HG03108 (cell line): ENCODE results near the gene FARP2.
"Not testable (repeated sequence)": the region's sequence is repeated elsewhere in the genome, so short reads cannot be mapped to it uniquely, and the experiment has no call there.

Experiments used
- ATAC-seq: cut with Tn5 transposase; IDR thresholded peaks from one replicate; pipeline ENCODE4 v1.9.1; 2021; ENCODE audit warnings: moderate library complexity; ENCODE audit not compliant: unreplicated experiment

The FARP2 gene

DNA sequence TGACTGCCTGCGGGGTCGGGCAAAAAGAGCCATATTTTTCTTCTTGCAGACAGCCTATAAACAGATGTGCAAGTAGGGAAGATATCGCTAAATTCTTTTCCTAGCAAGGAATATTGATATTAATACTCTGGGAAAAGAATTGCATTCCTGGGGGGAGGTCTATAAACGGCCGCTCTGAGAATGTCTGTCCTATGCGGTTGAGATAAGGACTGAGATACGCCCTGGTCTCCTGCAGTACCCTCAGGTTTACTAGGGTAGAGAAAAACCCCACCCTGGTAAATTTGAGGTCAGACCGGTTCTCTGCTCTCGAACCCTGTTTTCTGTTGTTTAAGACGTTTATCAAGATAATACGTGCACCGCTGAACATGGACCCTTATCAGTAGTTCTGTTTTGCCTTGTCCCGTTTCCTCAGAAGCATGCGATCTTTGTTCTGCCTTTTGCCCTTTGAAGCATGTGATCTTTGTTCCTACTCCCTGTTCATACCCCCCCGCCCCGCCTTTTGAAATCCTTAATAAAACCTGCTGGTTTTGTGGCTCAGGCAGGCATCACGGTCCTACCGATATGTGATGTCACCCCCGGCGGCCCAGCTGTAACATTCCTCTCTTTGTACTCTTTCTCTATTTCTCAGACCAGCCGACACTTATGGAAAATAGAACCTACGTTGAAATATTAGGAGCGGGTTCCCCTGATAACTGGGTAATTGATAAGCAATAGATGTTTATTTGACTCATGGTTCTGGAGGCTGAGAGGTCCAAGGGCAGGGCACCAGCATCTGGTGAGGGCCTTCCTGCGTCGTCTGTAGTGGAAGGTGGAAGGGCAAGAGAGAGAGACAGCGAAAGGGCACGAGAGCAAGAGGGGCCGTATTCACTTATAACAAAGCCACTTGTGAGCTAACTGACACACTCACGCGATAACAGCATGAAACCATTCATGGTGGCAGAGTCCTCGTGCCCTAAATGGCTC lies 170.0 kb downstream of the FARP2 start:
- not testable (repeated sequence) for ATAC-seq

DNA sequence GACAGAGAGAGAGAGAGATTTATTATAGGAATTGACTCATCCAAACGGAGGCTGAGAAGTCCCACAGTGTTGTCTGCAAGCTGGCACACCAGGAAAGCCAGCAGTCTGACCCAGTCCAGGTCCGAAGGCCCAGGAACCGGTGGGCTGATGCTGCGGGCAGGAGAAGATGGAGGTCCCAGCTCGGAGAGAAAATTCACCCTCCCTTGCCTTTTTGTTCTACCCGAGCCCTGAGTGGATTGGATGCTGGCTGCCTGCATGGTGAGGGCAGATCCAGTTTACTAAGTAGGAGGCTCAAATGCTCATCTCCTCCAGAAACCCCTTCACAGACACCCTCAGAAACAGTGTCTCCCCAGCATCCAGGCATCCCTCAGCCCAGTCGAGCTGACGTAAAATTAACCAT lies 174.5 kb downstream of the FARP2 start:
- no peak for ATAC-seq

DNA sequence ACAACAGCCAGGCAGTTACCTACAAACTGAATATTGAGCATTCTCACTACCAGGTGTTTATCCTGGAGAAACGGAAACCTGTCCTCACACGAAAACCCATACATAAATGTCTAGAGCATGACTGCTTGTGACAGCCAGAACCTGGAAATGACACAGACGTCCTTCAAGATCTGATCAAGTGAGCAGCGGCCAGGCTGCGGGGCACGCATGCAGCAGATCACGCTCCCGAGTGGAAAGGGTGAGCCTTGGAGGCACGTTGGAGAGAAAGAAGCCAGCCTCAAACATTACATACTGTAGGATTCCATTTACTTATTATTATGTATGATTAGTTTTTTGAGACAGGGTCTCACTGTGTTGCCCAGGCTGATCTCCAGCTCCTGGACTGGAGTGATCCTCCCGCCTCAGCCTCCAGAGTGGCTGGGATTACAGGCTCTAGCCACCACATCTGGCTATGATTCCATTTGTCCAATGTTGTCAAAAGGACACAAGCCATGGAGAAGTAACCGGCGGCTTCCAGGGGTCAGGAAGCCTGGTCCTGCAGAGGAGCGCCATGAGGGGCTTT lies 175.2 kb downstream of the FARP2 start:
- no peak for ATAC-seq

DNA sequence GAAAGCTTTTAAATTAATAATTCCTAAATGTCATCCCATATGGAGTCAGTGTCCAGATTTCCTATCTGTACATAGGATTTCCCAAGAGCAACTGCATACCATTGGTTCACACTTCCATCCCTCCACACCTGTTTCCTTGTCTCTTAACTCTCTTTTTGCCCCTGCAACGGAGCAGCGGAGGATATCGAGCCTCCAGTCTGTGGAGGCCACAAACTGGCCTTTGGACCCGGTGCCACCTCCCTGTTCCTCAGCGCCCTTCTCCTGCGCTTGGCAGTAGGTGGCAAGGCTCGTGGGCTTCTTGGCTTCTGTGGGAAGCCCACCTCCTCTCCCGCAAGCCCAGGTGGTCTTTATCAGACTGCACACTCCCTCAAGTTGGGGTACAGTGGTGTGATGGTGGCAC lies 176.1 kb downstream of the FARP2 start:
- no peak for ATAC-seq

DNA sequence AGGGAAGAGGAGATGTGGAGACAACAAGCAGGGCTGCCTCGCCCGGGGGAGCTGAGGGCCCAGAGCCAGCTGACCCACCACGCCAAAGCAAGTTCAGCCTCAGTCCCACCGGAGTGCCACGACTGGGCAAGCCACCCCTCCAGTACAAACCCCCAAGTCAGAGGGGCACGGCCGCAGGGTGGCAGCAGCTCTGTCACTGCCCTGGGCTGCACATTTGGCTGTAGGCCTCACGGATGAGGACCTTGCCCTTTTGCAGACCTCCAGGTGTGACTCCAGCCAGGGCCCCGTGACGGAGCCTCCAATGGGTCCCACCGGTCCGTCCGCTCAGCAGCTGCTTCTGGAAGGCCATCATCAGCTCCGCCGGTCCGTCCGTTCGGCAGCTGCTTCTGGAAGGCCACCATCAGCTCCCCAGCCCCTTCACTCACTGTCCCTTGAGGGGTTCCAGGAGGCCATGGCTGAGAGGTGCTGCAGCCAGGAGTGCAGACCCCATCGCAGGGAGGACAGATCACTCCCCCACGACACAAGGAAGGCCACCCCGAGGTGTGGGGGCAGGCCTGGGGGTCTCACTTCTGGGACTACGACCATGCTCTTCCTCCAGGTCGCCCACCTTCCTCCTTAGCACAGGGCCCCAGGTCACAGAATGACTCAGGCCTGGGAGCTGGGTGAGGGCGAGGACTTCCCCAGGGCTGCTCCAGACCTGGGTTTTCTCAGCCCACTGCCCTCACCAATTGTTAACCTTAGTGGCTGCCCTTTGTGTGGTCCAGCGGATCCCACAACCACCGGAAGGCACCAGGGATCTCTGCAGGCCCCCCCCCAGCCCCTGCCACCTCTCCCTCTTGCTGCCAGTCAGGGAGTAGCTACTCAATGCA lies 176.9 kb downstream of the FARP2 start:
- no peak for ATAC-seq

DNA sequence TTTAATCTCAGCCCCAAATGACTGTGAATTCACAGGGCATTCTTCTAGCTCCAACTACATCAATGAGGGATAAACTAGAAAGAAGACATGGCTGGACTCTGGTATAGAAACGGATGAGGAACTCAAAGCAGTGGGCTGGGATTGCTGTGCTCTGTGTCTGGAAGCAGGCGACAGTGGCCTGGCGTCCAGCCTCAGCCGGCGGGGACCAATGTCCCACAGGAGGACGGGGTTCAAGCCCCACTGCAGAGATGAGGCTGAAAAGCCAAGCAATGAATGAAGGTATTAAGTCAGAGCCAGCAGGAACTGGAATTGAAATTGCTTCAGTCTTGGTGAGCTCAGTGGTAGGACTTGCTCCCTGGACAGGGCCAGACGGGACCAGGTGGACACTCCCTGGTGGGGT lies 178.2 kb downstream of the FARP2 start:
- ATAC-seq: no peak

DNA sequence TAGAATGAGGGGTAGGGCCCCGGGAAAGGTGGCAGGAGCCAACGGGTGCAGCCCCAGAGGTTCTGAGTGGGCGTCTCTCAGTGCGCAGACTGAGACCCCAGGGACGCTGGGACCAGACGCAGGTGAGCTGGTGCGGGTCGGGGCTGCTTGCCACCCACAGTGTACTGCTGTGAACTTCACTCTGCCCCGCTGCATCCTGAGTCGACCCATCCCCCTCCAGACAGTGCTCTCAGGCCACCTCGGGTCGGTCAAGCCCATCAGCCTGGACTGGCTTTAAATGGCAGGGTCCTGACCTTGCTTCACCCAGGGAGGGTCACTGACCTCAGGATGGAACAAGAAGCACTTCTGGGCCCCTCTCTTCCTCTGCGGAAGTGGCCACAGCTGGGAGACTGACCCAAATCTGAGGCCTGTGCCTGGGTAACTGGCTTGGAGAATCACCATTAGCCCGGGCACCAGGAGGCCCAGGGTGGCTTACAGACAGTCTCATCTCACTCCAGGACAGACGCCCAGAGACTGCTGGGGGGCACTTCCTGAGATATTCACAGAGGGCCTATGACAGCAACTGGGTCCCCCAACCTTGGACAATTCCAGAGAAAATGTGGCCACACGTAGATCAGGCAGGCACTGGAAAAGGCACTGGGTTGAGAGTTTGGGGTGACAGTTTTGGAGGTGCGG lies 178.8 kb downstream of the FARP2 start:
- no peak for ATAC-seq

DNA sequence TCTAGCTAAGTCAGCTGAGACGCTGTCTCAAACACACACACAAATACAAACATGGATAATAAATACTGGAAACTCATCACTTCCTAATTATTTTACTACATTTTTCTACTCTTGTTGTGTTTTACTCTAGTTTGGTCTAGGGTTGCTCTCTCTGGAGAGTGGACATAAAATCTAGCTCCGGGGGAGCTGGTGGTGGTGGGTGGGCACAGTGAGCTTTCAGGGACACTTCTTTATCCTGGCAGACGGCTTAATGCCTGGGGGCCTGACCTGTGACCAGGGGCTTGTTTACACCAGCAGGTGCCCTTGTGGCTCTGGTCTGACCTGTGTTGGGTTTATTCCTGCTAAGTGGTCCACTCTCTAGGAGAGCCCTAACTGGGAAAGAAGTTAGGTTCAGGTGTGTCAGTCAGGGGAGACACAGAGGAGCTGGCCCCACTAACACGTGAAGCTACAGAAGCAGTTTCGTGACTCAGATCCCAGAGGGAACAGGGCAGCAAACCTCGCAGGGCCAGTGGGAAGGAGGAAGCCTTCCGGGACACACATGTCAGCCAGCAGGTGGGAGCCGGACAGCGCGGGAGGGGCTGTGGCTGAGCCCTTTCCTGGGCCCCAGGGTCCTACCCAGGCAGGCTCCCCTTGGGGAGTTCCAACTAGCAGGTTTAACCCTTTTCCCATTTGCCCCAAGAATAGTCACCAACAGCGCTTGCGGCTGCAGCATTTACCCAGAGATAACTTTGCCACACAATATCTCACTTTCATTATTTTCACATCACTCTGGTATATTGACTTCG lies 180.0 kb downstream of the FARP2 start:
- no peak for ATAC-seq

DNA sequence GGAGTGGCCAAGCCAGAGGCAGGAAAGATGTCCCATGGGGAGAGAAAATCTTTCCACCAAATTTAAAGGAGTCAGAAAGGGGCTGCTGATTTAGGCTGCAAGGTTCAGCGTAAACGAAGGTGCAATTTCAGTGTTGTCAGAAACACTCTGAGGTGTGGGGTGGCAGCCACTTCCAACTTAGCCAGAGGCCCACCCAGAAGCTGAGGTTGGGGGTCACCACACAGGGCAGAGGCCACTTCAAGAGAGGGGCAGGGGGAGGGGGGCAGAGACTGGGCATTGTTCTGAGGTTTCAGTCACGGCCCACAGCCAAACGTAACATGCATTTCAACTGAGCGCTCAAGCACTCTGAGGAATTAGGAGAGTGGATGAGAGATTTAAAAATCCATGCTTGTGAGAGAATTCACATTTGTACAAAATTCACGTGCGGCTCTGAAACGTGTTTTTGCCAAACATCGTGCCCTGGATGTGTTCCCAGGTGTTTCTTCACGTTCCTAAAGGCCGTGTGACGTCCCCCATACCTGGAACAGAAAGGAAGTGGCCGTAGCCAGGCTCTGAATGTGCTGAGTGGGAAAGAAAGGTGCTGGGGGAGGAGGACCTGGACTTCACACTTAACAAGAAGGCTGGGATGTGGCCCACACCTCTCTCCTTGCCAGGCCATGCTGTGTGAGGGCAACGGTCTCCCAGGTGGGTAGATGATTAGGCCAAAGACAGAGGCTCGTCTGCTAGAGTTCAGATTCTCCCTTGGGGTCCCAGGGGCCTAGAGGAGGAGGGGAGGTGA lies 182.9 kb downstream of the FARP2 start:
- no peak for ATAC-seq

DNA sequence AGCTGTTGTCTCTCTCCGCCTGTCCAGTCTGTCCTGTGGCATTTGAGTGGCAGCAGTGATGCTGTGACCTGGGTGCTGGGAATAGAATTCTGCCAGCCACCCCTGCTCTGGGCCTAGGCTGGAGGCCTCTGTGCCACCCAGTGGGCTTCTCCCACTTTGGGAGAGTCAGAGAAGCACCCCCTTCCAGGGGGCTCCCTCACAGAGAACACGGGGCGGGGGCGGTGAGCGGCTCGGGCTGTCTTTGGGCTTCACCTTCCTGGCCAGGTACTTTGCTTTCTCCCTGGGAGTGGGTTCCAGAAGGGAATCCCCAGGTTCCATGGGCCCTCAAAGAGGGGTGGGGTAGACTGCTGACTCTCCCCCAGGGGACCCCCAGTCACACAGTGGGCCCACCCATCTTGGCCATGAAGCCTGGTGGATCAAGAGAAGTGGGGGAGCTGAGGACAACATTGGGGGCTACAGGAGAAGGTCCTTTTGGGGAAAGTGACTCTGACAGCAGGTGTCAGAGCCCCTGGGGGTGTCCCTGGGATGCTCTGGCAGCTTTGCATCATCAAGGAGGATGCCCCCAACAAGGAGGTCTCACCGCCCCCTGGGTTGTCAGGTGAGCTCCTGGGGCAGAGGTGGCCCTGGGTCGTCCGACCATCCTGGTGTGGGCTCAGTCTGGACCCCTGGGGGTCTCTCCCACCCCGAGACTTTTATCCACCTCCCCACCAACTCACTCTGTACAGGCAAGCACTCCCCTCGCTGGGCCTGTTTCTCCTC lies 183.7 kb downstream of the FARP2 start:
- ATAC-seq: no peak

DNA sequence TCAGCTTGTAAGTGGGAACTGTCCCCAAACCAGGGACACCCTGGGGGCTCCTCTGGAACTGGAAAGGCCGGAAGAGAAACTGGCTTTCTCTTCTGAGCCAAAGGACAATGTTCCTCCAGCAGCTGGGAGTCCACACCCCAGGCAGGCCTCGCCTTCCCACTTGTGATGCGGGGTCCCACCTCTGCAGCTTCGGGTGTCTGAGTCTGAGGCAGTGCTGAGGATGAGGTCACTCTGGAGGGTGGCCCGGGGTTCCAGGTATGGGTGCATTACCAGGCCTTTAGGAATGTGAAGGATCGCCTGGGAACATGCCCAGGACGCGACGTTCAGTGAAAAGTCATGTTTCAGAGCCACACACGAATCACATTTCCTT lies 184.3 kb downstream of the FARP2 start:
- ATAC-seq: no peak

DNA sequence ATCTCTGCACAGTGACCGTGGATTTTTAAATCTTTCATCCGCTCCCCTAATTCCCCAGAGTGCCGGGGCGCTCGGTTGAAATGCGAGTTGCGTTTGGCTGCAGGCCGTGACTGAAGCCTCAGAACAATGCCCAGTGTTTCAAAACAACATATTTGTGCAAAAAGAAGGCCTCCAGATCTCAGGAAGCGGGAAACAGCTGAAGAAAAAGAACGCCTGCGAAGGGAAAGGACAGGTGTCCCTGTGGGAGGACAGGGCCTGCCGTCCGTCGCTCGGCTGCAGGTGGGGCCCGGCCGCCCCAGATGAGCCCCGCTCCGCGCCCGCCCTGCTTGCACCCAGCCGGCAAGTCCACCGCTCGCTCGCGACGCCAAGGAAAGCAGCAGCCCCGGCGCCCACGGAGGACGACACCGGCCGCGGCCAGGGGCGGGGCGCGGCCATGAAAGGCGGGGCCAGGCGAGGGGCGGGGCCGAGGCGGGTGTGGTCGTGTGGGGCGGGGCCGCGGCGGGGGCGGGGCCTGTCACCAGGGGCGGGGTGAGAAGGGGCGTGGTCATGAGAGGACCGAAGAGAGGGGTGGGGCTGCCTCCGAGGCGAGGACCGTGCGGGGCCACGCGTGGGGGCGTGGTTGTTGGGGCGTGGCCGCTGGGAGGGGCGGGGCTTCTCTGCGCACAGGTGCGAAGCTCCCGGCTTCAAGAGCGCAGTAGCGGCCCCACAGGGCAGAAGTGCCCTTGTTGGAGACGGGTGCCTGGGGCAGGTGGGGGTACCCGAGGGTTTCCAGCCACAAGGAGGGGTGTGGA lies 184.9 kb downstream of the FARP2 start:
- no peak for ATAC-seq

DNA sequence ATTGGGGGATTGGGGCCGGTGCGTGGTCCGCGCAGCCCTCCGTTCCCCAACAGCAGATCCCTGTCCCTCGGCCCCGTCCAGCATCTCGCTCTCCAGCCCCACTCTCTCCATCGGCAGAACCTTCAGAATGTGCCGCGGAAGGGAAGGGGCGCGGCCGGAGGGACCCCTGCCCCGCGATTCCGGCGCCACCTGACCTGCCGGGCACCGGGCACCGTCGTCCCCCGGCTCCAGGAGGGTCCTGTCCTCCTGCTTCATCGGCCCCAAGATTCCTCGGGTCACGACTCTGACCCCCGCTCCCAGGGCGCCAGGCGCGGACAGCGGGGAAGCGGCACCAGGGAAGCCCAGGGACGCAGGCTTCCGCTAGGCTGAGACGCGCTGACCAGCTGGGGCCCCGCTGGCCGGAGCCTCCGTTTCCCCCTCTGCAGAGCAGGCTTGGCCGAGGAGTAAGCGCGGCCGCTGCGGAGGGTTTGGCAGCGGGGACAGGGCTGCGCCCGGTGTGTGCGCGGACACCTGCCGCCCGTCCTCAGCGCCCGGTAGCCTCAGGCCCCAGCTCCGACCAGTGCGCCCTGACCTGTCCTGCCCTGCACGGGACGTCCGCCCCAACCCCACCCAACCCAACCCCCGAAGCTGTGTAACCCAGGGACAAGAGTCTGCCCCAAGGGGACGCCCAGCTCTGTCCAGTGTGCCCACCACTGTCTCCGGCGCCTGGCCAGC lies 185.6 kb downstream of the FARP2 start:
- no peak for ATAC-seq

DNA sequence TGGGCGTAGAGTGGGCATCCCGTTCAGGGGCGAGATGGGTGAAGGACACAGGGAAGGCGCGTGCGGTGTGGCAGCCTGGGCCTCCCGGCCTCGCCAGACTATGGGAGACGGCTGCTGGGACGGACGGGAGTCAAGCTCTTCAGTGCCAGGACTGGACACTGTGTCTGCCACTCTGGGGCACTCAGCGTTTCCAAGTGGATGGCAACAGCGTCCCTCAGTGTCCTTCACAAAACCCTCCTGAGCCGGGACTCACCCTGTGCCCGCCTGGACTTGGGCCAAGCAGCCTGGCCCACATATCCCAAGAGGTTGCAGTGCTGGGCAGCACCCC lies 186.2 kb downstream of the FARP2 start:
- no peak for ATAC-seq
